ENCODE results near the gene GABRG3. TPM values are rescaled to one million over a fixed set of nuclear protein-coding genes. Genes with fewer than 3 reads are reported as not detected.
A peak's percentile ranks its signal among the peaks of the same experiment; 100 is the strongest.

Gene GABRG3
- total RNA-seq, 1 donor from 2014 or later, result not detected

DNA sequence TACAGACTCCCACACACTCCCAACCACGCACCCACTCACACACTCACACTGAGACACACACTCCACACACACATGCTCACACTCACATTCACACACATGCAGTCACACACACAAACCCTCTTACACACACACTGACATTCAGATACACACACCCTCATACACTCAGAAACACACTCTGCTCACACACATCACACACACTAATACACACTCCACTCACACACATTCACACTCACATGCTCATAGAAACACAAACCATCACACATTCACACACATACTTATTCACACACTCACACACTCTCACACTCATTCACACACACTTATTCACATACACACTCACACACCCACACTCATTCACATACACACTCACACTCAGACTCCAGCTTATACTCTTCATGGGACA is 618.8 kb downstream of the GABRG3 start:
- no peaks in the 10 kb centered on the region for H3K27me3 ChIP-seq (ENCODE audit: control insufficient read depth, insufficient read depth, low read length)
- TF ChIP-seq, protein P1, sequence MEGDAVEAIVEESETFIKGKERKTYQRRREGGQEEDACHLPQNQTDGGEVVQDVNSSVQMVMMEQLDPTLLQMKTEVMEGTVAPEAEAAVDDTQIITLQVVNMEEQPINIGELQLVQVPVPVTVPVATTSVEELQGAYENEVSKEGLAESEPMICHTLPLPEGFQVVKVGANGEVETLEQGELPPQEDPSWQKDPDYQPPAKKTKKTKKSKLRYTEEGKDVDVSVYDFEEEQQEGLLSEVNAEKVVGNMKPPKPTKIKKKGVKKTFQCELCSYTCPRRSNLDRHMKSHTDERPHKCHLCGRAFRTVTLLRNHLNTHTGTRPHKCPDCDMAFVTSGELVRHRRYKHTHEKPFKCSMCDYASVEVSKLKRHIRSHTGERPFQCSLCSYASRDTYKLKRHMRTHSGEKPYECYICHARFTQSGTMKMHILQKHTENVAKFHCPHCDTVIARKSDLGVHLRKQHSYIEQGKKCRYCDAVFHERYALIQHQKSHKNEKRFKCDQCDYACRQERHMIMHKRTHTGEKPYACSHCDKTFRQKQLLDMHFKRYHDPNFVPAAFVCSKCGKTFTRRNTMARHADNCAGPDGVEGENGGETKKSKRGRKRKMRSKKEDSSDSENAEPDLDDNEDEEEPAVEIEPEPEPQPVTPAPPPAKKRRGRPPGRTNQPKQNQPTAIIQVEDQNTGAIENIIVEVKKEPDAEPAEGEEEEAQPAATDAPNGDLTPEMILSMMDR (IDR thresholded peaks at IDR 0.05; ENCODE audit: insufficient read depth, low read length, severe bottlenecking), result no peak
- H3K36me3 ChIP-seq (ENCODE audit: control insufficient read depth, insufficient read depth, low read length), result no peaks in the 10 kb centered on the region
- no peak overlapping the region for H3K4me3 ChIP-seq (ENCODE audit: low read depth, low read length)
- no peak for DNase-seq (ENCODE audit: low read depth)
- peak; percentile 75 for FAIRE-seq

Other genes starting within 250 kb of the GABRG3 start
- gene GABRB3, start 198.1 kb upstream of the GABRG3 start, total RNA-seq, result 1.1 and 1.4 TPM in 2 replicates
- gene GABRA5, start 104.1 kb upstream of the GABRG3 start, total RNA-seq, result not detected in 2 replicates